Neural cell (in vitro differentiated cells): ENCODE measurements around the gene C20orf144.

Experiments
- CTCF ChIP-seq: fragments of 450-650 bp; IDR thresholded peaks from 2 replicates; pipeline ENCODE4 v1.5.1; 2014; ENCODE audit warnings: antibody characterized with exemption, mild to moderate bottlenecking, moderate library complexity; ENCODE audit not compliant: poor library complexity, severe bottlenecking
- REST ChIP-seq: IDR thresholded peaks from 2 replicates; pipeline ENCODE4 v1.6.1; 2012; ENCODE audit warnings: borderline replicate concordance

GRCh38 chr20:33680686-33681085 is 18.6 kb downstream of the C20orf144 start:
- TF ChIP-seq REST (no peak), CTCF (no peak)
